HFF-Myc (cell line): ENCODE results near the gene RPS6KA3.

Source experiments
- DNase-seq: peaks from one replicate; pipeline ENCODE4 v3.0.0-alpha.2; 2011; ENCODE audit warnings: low read depth; ENCODE audit errors: extremely low read depth
- H3K4me3 ChIP-seq: replicated peaks from 2 replicates; pipeline ENCODE4 v1.5.1; 2011; ENCODE audit warnings: low read depth, mild to moderate bottlenecking, control low read depth, low read length
- TF ChIP-seq, protein P1 (sequence below): IDR thresholded peaks from 2 replicates; pipeline ENCODE4 v1.5.1; 2012; ENCODE audit warnings: mild to moderate bottlenecking, low read depth, low read length, control low read depth; ENCODE audit errors: missing control alignments

The RPS6KA3 gene

GRCh38 chrX:20266810-20267606, at the start of gene RPS6KA3:
Gene RPS6KA3 (minus strand): TSS chrX:20266909. CDS start chrX:20266632, 277 bp downstream.
- peak within 1 kb of the TSS; percentile 66 for H3K4me3 ChIP-seq
- no peak for DNase-seq
- TF ChIP-seq, protein P1, sequence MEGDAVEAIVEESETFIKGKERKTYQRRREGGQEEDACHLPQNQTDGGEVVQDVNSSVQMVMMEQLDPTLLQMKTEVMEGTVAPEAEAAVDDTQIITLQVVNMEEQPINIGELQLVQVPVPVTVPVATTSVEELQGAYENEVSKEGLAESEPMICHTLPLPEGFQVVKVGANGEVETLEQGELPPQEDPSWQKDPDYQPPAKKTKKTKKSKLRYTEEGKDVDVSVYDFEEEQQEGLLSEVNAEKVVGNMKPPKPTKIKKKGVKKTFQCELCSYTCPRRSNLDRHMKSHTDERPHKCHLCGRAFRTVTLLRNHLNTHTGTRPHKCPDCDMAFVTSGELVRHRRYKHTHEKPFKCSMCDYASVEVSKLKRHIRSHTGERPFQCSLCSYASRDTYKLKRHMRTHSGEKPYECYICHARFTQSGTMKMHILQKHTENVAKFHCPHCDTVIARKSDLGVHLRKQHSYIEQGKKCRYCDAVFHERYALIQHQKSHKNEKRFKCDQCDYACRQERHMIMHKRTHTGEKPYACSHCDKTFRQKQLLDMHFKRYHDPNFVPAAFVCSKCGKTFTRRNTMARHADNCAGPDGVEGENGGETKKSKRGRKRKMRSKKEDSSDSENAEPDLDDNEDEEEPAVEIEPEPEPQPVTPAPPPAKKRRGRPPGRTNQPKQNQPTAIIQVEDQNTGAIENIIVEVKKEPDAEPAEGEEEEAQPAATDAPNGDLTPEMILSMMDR, result no peak

DNA sequence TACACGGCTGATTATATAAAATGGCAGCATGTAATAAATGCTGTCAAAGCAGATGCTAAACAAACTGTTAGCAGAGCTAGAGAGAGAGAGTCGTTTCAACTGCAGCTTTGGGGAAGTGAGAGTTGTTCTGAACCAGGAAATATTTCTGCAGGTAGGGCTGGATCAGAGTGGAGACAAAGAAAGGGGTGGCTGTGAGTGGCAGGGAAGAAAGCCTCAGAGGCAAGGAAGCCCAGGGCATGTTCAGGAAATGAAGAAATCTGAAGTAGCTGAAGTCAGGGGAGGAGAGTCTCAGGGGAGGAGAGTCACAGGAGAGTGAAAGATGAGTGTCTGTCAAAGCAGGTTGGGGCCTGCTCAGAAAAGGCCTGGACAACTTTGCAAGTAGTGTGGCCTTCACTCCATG, 48.4 kb upstream of the RPS6KA3 start:
- no peak overlapping the region for H3K4me3 ChIP-seq
- TF ChIP-seq, protein P1, result no peak
- no peak for DNase-seq

- DNase-seq, result no peak
- TF ChIP-seq, protein P1, result no peak
- no peak overlapping the region for H3K4me3 ChIP-seq
These were observed 47.2 kb upstream of the RPS6KA3 start for GRCh38 chrX:20313899-20314298.

- H3K4me3 ChIP-seq, result no peak overlapping the region
These were observed 45.3 kb upstream of the RPS6KA3 start for GRCh38 chrX:20312018-20312417.

GRCh38 chrX:20311505-20311904, 44.8 kb upstream of the RPS6KA3 start:
- TF ChIP-seq, protein P1, result no peak
- DNase-seq, result no peak
- no peak overlapping the region for H3K4me3 ChIP-seq

More at GRCh38 chrX:20312018-20312417, 45.3 kb upstream of the RPS6KA3 start:
- no peak for DNase-seq
- TF ChIP-seq, protein P1, result no peak

DNA sequence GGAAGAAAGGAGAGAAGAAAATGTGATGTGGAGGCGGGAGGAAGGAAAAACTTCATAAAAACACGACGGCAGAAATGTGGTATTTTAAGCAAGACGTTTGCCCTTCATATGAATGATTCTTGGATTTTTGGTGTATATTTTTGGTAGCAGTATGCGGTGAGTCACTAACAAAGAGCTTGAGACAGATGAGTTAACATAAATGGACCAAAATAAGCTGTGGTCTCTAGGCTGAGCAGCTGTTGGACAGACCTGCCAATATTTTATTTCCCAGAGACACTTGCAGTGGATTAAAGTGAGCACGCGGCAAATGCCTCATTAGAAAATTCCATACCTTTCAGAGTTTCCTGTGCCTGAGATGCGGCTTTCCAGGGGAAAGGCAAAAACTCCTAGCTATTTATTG, 43.1 kb upstream of the RPS6KA3 start:
- no peak for DNase-seq
- H3K4me3 ChIP-seq, result no peak overlapping the region
- TF ChIP-seq, protein P1, result no peak
